B cell (primary cell): ENCODE measurements around the gene DYNLT4. TPM values are rescaled to one million over a fixed set of nuclear protein-coding genes. Genes with fewer than 3 reads are reported as not detected.

Experiments used
- ATAC-seq: fragments of 200-7000 bp; cut with Tn5 transposase; one replicate; pipeline ENCODE4 v1.10.0; 2021; ENCODE audit warnings: low read depth, mild to moderate bottlenecking, moderate number of reproducible peaks, moderate library complexity
- CTCF ChIA-PET: fragments of 350-600 bp; sonication (Branson Sonifier 250); formaldehyde crosslinking; loops from one replicate; lab custom pipeline; 2021; ENCODE audit warnings: antibody characterized with exemption, inconsistent platforms; lab: Charles Lee
- POLR2A ChIA-PET: fragments of 350-600 bp; sonication (Branson Sonifier 250); formaldehyde crosslinking; loops from one replicate; lab custom pipeline; 2021; ENCODE audit warnings: antibody characterized with exemption; lab: Charles Lee
- DNase-seq: peaks from one replicate; pipeline ENCODE4 v3.0.0; 2013
- H2AFZ ChIP-seq: 2 replicates; pipeline ENCODE4 v1.6.1; 2012; ENCODE audit warnings: mild to moderate bottlenecking, low read depth, low read length; ENCODE audit not compliant: insufficient read depth, poor library complexity, severe bottlenecking
- H3K27ac ChIP-seq, 2 donors: 1 replicate in 1 of 2; 2 replicates in 1 of 2; pipeline ENCODE4 v1.5.1; 2012 to 2013; ENCODE audit warnings: low read length in 2 of 2, mild to moderate bottlenecking in 2 of 2, moderate library complexity in 1 of 2
- H3K27me3 ChIP-seq, 4 experiments: fragments of 200-600 bp in 1 of 4; sonication (generic) in 1 of 4; replicated peaks in 1 of 4; 1 replicate in 2 of 4; 2 replicates in 2 of 4; pipeline versions ENCODE4 v1.6.1 to v1.7.0; 2013 to 2016; ENCODE audit warnings: low read length in 3 of 4, mild to moderate bottlenecking in 2 of 4, mixed read lengths in 1 of 4, moderate library complexity in 1 of 4; ENCODE audit not compliant: insufficient read depth in 4 of 4, control insufficient read depth in 3 of 4; ENCODE audit errors: control extremely low read depth in 1 of 4
- H3K36me3 ChIP-seq, 2 experiments: replicated peaks in 1 of 2; 1 replicate in 1 of 2; 2 replicates in 1 of 2; pipeline versions ENCODE4 v1.6.1 to v1.7.1; 2013; ENCODE audit warnings: low read length in 1 of 2; ENCODE audit not compliant: insufficient read depth in 2 of 2, control insufficient read depth in 1 of 2; ENCODE audit errors: control extremely low read depth in 1 of 2, extremely low read depth in 1 of 2
- H3K4me1 ChIP-seq, 2 donors: fragments of 200-600 bp in 1 of 2; sonication (generic) in 1 of 2; 1 replicate in 1 of 2; 2 replicates in 1 of 2; pipeline versions ENCODE4 v1.5.1 to v1.6.1; 2013 to 2017; ENCODE audit warnings: low read length in 2 of 2; ENCODE audit not compliant: control insufficient read depth in 2 of 2, insufficient read depth in 2 of 2
- H3K4me2 ChIP-seq: replicated peaks from 2 replicates; pipeline ENCODE3; 2012; ENCODE audit warnings: mild to moderate bottlenecking, low read depth, low read length; ENCODE audit not compliant: poor library complexity, severe bottlenecking
- H3K4me3 ChIP-seq, 5 experiments: fragments of 200-600 bp in 1 of 5; sonication (generic) in 1 of 5; 1 replicate in 3 of 5; 2 replicates in 2 of 5; pipeline versions ENCODE4 v1.5.1 to v1.7.0; 2011 to 2016; ENCODE audit warnings: low read length in 4 of 5, mild to moderate bottlenecking in 4 of 5, low read depth in 2 of 5, control low read depth in 1 of 5, moderate library complexity in 1 of 5; ENCODE audit not compliant: insufficient read depth in 1 of 5; ENCODE audit errors: control extremely low read depth in 1 of 5, extremely low read depth in 1 of 5
- H3K79me2 ChIP-seq: fragments of 200-600 bp; sonication (generic); one replicate; pipeline ENCODE4 v1.6.0; 2016; ENCODE audit warnings: low read length; ENCODE audit not compliant: control insufficient read depth, insufficient read depth
- H3K9ac ChIP-seq: fragments of 200-600 bp; sonication (generic); 2 replicates; pipeline ENCODE4 v1.6.1; 2017; ENCODE audit warnings: mild to moderate bottlenecking, low read length, moderate library complexity
- H3K9me3 ChIP-seq, 3 donors: one replicate each; pipeline versions ENCODE4 v1.6.1 to v1.7.1; 2013; ENCODE audit warnings: low read length in 2 of 3; ENCODE audit not compliant: control insufficient read depth in 2 of 3, insufficient read depth in 1 of 3; ENCODE audit errors: control extremely low read depth in 1 of 3
- H4K20me1 ChIP-seq: 2 replicates; pipeline ENCODE4 v1.6.0; 2012; ENCODE audit warnings: mild to moderate bottlenecking, low read length; ENCODE audit not compliant: insufficient read depth, control insufficient read depth, poor library complexity, severe bottlenecking
- H3K27ac Mint-ChIP-seq: one replicate; pipeline ENCODE4 v1.8.0; 2021; ENCODE audit warnings: mixed read lengths
- H3K27me3 Mint-ChIP-seq: one replicate; pipeline ENCODE4 v1.8.0; 2021; ENCODE audit warnings: mixed read lengths
- H3K4me1 Mint-ChIP-seq: one replicate; pipeline ENCODE4 v1.8.0; 2021; ENCODE audit warnings: mixed read lengths
- H3K4me3 Mint-ChIP-seq: one replicate; pipeline ENCODE4 v1.8.0; 2021; ENCODE audit warnings: mixed read lengths
- H3K9me3 Mint-ChIP-seq: one replicate; pipeline ENCODE4 v1.8.0; 2022; ENCODE audit warnings: mixed read lengths; ENCODE audit not compliant: insufficient read depth
- CTCF ChIP-seq: fragments of 200-600 bp; IDR thresholded peaks from one replicate; pipeline ENCODE4 v1.8.0; 2022; ENCODE audit warnings: antibody characterized with exemption, mild to moderate bottlenecking
- EZH2 ChIP-seq: IDR thresholded peaks from 2 replicates; pipeline ENCODE4 v1.6.1; 2012; ENCODE audit warnings: borderline replicate concordance, low read depth, mild to moderate bottlenecking, moderate library complexity, low read length; ENCODE audit not compliant: insufficient read depth, poor library complexity, severe bottlenecking
- WGBS: methylation state at CpG from one replicate; pipeline ENCODE4 v1.1.5; 2013; ENCODE audit warnings: missing lambda C conversion rate; ENCODE audit not compliant: insufficient coverage; 5-methylcytosine and 5-hydroxymethylcytosine counted together
- intact Hi-C: fragments of 100-400 bp; cut with micrococcal nuclease; formaldehyde crosslinking; loops from one replicate; pipeline ENCODE4 v1.10.0; 2022
- polyA plus RNA-seq: library from polyadenylated mRNA; depleted of rRNA; stranded (reverse); fragments of >200 nt; gene quantifications from 2 replicates; pipeline ENCODE4 v1.2.3, GENCODE V29; 2012
- total RNA-seq, 2 donors: library from RNA; stranded (reverse); fragments of 120-200 nt in 1 of 2; gene quantifications; 1 replicate in 1 of 2; 2 replicates in 1 of 2; pipeline versions ENCODE4 v1.2.3 to v1.2.4, GENCODE V29; 2013 to 2022

The DYNLT4 gene
- total and polyA plus RNA-seq, 2 donors (not counting 1 experiment from before 2014, with no cell fraction given): 0.19 to 0.39 TPM

DNA sequence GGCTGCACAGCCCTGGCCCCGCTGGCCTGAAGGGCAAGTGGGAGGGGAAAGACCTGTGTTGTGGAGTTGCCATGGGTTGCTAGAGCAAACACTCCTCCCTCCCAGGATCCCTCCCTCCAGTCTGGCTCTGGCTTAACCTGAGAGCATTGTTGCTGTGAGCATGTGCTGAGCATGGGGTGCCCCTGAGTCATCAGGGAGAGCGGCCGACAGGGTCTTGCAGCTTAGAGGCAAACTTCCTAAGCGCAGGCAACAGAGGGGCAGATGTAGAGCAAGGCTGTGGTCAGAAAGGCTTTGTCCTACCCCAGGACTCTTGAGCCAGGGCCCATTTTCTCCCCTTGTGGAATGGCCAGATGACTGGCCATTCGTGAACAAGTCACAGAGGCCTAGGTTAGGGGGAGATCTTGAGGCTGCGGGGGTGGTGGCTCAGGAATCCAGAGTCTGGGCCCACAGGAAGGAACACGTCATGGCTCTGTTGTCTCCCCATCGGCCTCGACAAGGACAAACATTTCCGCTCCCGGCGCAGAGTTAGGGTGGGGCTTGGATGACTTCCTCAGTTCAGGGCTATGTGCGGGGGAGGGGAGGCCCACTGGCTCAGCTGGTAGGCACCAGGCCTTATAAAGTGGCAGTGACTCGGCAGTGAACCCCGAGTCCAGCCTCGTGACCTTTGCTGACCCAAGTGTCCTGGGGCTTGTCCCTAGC is 362 bp upstream of the DYNLT4 start:
- H3K9ac ChIP-seq: peak overlapping the region; percentile 7
- CTCF ChIA-PET: interaction anchor here (1.7 to 3.9 kb wide), 5 partner anchors 8 to 496 kb away, joined by 6 to 40 read pairs (median 8); partner anchors contain the start of gene PLK3
- intact Hi-C loops: no loop called here
- H3K79me2 ChIP-seq: no peaks in the 10 kb centered on the region
- H3K4me3 Mint-ChIP-seq: peak overlapping the region; percentile 66
- H3K4me1 ChIP-seq: peaks cover 44 to 59% of the 10 kb centered on the region in 2 donors
- peak overlapping the region; percentile 91 to 95 for H3K27ac ChIP-seq
- no peaks in the 10 kb centered on the region for H3K27me3 ChIP-seq
- peak; percentile 87 for DNase-seq
- H3K4me2 ChIP-seq: peak overlapping the region; percentile 68
- peak overlapping the region; percentile 30 for H2AFZ ChIP-seq
- H3K4me3 ChIP-seq: peak overlapping the region in 1 of 5 experiments; percentile 10
- WGBS: 13% methylated on average over 15 of the region's 16 CpGs
- H3K27ac Mint-ChIP-seq: peak overlapping the region; percentile 99
- H3K4me1 Mint-ChIP-seq: peaks cover 66% of the 10 kb centered on the region
- POLR2A ChIA-PET: interaction anchor here (0.6 to 4.3 kb wide), 6 partner anchors 7 to 496 kb away, joined by 3 to 59 read pairs (median 12); partner anchors contain the start of gene PLK3
- TF ChIP-seq EZH2 (no peak), CTCF (no peak)
- no peaks in the 10 kb centered on the region for H3K27me3 Mint-ChIP-seq
- peaks cover 0 to 3% (median 0%) of the 10 kb centered on the region in 3 donors for H3K9me3 ChIP-seq
- no peaks in the 10 kb centered on the region for H4K20me1 ChIP-seq
- no peaks in the 10 kb centered on the region for H3K9me3 Mint-ChIP-seq
- H3K36me3 ChIP-seq: peaks cover 0 to 20% of the 10 kb centered on the region in 2 experiments
- ATAC-seq: peak; percentile 58
